ENCODE data around the gene GSTO1. TPM values are rescaled to one million over a fixed set of nuclear protein-coding genes. Genes with fewer than 3 reads are reported as not detected.

GSTO1 gene
- polyA plus RNA-seq, 1 donor from 2014 or later: 3.5 TPM

GRCh38 chr10:104300002-104300735, 45.5 kb downstream of the GSTO1 start:
- no peaks in the 10 kb centered on the region for H3K9me3 ChIP-seq (ENCODE audit: low read length)
- H3K9me2 ChIP-seq (ENCODE audit: insufficient read depth, low read length): no peaks in the 10 kb centered on the region
- no peaks in the 10 kb centered on the region for H3F3A ChIP-seq (ENCODE audit: insufficient read depth, low read length, poor library complexity, severe bottlenecking)
- H3K27ac ChIP-seq (ENCODE audit: low read length): no peak overlapping the region
- H3K4me2 ChIP-seq (ENCODE audit: low read length): no peak overlapping the region
- H3K36me3 ChIP-seq (ENCODE audit: insufficient read depth, low read length): no peaks in the 10 kb centered on the region
- TF ChIP-seq, protein P1, sequence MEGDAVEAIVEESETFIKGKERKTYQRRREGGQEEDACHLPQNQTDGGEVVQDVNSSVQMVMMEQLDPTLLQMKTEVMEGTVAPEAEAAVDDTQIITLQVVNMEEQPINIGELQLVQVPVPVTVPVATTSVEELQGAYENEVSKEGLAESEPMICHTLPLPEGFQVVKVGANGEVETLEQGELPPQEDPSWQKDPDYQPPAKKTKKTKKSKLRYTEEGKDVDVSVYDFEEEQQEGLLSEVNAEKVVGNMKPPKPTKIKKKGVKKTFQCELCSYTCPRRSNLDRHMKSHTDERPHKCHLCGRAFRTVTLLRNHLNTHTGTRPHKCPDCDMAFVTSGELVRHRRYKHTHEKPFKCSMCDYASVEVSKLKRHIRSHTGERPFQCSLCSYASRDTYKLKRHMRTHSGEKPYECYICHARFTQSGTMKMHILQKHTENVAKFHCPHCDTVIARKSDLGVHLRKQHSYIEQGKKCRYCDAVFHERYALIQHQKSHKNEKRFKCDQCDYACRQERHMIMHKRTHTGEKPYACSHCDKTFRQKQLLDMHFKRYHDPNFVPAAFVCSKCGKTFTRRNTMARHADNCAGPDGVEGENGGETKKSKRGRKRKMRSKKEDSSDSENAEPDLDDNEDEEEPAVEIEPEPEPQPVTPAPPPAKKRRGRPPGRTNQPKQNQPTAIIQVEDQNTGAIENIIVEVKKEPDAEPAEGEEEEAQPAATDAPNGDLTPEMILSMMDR (IDR thresholded peaks at IDR 0.05; ENCODE audit: poor library complexity, severe bottlenecking): no peak
- no peak for TF ChIP-seq SMC3 (conservative IDR thresholded peaks at IDR 0.05; ENCODE audit: poor library complexity)
- no peak for TF ChIP-seq RAD21 (conservative IDR thresholded peaks at IDR 0.05)
- no peak for TF ChIP-seq EZH2 (IDR thresholded peaks at IDR 0.05; ENCODE audit: borderline replicate concordance, insufficient read depth, low read length, poor library complexity, severe bottlenecking)
- TF ChIP-seq, protein P2, sequence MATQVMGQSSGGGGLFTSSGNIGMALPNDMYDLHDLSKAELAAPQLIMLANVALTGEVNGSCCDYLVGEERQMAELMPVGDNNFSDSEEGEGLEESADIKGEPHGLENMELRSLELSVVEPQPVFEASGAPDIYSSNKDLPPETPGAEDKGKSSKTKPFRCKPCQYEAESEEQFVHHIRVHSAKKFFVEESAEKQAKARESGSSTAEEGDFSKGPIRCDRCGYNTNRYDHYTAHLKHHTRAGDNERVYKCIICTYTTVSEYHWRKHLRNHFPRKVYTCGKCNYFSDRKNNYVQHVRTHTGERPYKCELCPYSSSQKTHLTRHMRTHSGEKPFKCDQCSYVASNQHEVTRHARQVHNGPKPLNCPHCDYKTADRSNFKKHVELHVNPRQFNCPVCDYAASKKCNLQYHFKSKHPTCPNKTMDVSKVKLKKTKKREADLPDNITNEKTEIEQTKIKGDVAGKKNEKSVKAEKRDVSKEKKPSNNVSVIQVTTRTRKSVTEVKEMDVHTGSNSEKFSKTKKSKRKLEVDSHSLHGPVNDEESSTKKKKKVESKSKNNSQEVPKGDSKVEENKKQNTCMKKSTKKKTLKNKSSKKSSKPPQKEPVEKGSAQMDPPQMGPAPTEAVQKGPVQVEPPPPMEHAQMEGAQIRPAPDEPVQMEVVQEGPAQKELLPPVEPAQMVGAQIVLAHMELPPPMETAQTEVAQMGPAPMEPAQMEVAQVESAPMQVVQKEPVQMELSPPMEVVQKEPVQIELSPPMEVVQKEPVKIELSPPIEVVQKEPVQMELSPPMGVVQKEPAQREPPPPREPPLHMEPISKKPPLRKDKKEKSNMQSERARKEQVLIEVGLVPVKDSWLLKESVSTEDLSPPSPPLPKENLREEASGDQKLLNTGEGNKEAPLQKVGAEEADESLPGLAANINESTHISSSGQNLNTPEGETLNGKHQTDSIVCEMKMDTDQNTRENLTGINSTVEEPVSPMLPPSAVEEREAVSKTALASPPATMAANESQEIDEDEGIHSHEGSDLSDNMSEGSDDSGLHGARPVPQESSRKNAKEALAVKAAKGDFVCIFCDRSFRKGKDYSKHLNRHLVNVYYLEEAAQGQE (IDR thresholded peaks at IDR 0.05; ENCODE audit: borderline replicate concordance): no peak
- TF ChIP-seq MXI1 (conservative IDR thresholded peaks at IDR 0.05; ENCODE audit: poor library complexity, severe bottlenecking): no peak
- TF ChIP-seq EP300 (conservative IDR thresholded peaks at IDR 0.05; ENCODE audit: poor library complexity, severe bottlenecking): no peak
- no peak for TF ChIP-seq TAF1 (IDR thresholded peaks at IDR 0.05; ENCODE audit: low read depth)
- H3K4me3 ChIP-seq (ENCODE audit: low read length): no peak overlapping the region
- no peaks in the 10 kb centered on the region for H3K79me2 ChIP-seq (replicated peaks; ENCODE audit: insufficient read depth, low read length)
- no peaks in the 10 kb centered on the region for H4K20me1 ChIP-seq (ENCODE audit: insufficient read depth)
- H2AFZ ChIP-seq (ENCODE audit: low read depth, low read length): no peak overlapping the region
- H3K27me3 ChIP-seq (ENCODE audit: insufficient read depth, low read depth, low read length): no peaks in the 10 kb centered on the region
- no peak overlapping the region for H3K9ac ChIP-seq (ENCODE audit: low read length)

GRCh38 chr10:104300736-104301292, 46.1 kb downstream of the GSTO1 start:
- no peak overlapping the region for H2AFZ ChIP-seq (ENCODE audit: low read depth, low read length)
- H3K9ac ChIP-seq (ENCODE audit: low read length): no peak overlapping the region
- TF ChIP-seq RAD21 (conservative IDR thresholded peaks at IDR 0.05): peak; percentile 13
- no peak for TF ChIP-seq POLR2AphosphoS5 (IDR thresholded peaks at IDR 0.05)
- TF ChIP-seq, protein P1 (IDR thresholded peaks at IDR 0.05; ENCODE audit: poor library complexity, severe bottlenecking): peak; percentile 31
- TF ChIP-seq EP300 (conservative IDR thresholded peaks at IDR 0.05; ENCODE audit: poor library complexity, severe bottlenecking): no peak
- TF ChIP-seq, protein P2 (IDR thresholded peaks at IDR 0.05; ENCODE audit: borderline replicate concordance): peak; percentile 31
- TF ChIP-seq MXI1 (conservative IDR thresholded peaks at IDR 0.05; ENCODE audit: poor library complexity, severe bottlenecking): no peak
- no peak for TF ChIP-seq TAF1 (IDR thresholded peaks at IDR 0.05; ENCODE audit: low read depth)
- no peak for TF ChIP-seq SMC3 (conservative IDR thresholded peaks at IDR 0.05; ENCODE audit: poor library complexity)
- no peak for TF ChIP-seq EZH2 (IDR thresholded peaks at IDR 0.05; ENCODE audit: borderline replicate concordance, insufficient read depth, low read length, poor library complexity, severe bottlenecking)

More at GRCh38 chr10:104300736-104301292, 46.1 kb downstream of the GSTO1 start:
- H3K9me3 ChIP-seq (ENCODE audit: low read length): no peaks in the 10 kb centered on the region
- no peak overlapping the region for H3K4me2 ChIP-seq (ENCODE audit: low read length)
- H4K20me1 ChIP-seq (ENCODE audit: insufficient read depth): no peaks in the 10 kb centered on the region
- no peaks in the 10 kb centered on the region for H3K27me3 ChIP-seq (ENCODE audit: insufficient read depth, low read depth, low read length)
- H3K9me2 ChIP-seq (ENCODE audit: insufficient read depth, low read length): no peaks in the 10 kb centered on the region
- no peaks in the 10 kb centered on the region for H3K79me2 ChIP-seq (replicated peaks; ENCODE audit: insufficient read depth, low read length)
- H3K36me3 ChIP-seq (ENCODE audit: insufficient read depth, low read length): no peaks in the 10 kb centered on the region
- H3K4me3 ChIP-seq (ENCODE audit: low read length): no peak overlapping the region
- H3F3A ChIP-seq (ENCODE audit: insufficient read depth, low read length, poor library complexity, severe bottlenecking): no peaks in the 10 kb centered on the region
- no peak overlapping the region for H3K27ac ChIP-seq (ENCODE audit: low read length)

Measured in neural cell (in vitro differentiated cells).